HG02973 (cell line): ENCODE data around the gene TLE4.

ENCODE experiments used
- ATAC-seq: cut with Tn5 transposase; IDR thresholded peaks from one replicate; pipeline ENCODE4 v1.9.1; 2021; ENCODE audit warnings: moderate library complexity; ENCODE audit not compliant: unreplicated experiment

The TLE4 gene

GRCh38 chr9:79660615-79661014, 88.8 kb downstream of the TLE4 start:
- ATAC-seq = no peak

GRCh38 chr9:79661279-79661678, 89.5 kb downstream of the TLE4 start:
- no peak for ATAC-seq

- ATAC-seq = no peak
These were observed 90.2 kb downstream of the TLE4 start for GRCh38 chr9:79661886-79662536.

- ATAC-seq = no peak
These were observed 90.8 kb downstream of the TLE4 start for GRCh38 chr9:79662537-79662956.

GRCh38 chr9:79663300-79663699, 91.5 kb downstream of the TLE4 start:
- no peak for ATAC-seq

GRCh38 chr9:79663878-79664277, 92.1 kb downstream of the TLE4 start:
- no peak for ATAC-seq

GRCh38 chr9:79664375-79664831, 92.6 kb downstream of the TLE4 start:
- ATAC-seq = no peak

- ATAC-seq = no peak
These were observed 93.6 kb downstream of the TLE4 start for GRCh38 chr9:79665369-79665768.

GRCh38 chr9:79665931-79666330, 94.2 kb downstream of the TLE4 start:
- ATAC-seq = no peak

GRCh38 chr9:79667120-79667519, 95.4 kb downstream of the TLE4 start:
- no peak for ATAC-seq

- no peak for ATAC-seq
These were observed 96.2 kb downstream of the TLE4 start for GRCh38 chr9:79667817-79668436.

- no peak for ATAC-seq
These were observed 97.2 kb downstream of the TLE4 start for GRCh38 chr9:79668956-79669355.

- ATAC-seq = no peak
These were observed 98.7 kb downstream of the TLE4 start for GRCh38 chr9:79670269-79670961.

- no peak for ATAC-seq
These were observed 99.8 kb downstream of the TLE4 start for GRCh38 chr9:79671558-79671957.

- ATAC-seq = no peak
These were observed 100.5 kb downstream of the TLE4 start for GRCh38 chr9:79672236-79672635.

GRCh38 chr9:79672891-79673290, 101.1 kb downstream of the TLE4 start:
- ATAC-seq = no peak

GRCh38 chr9:79673614-79674013, 101.8 kb downstream of the TLE4 start:
- peak; percentile 64 for ATAC-seq

- ATAC-seq = peak; percentile 29
These were observed 102.5 kb downstream of the TLE4 start for GRCh38 chr9:79674052-79674777.

GRCh38 chr9:79681576-79681975, 109.8 kb downstream of the TLE4 start:
- no peak for ATAC-seq

GRCh38 chr9:79682076-79682736, 110.4 kb downstream of the TLE4 start:
- peak; percentile 45 for ATAC-seq

- ATAC-seq = no peak
These were observed 112.3 kb downstream of the TLE4 start for GRCh38 chr9:79684059-79684458.
